GM18507 (cell line): ENCODE results near the gene SRSF4.
"Not testable (repeated sequence)": the region's sequence is repeated elsewhere in the genome, so short reads cannot be mapped to it uniquely, and the experiment has no call there.

Source experiments
- DNase-seq: peaks from one replicate; pipeline ENCODE4 v3.0.0; 2011; ENCODE audit warnings: low read depth; ENCODE audit not compliant: insufficient read length; ENCODE audit errors: extremely low spot score
- FAIRE-seq: peaks from 2 replicates; lab custom pipeline; 2011; peaks lifted over from hg19 to GRCh38; lab: Jason Lieb, UNC

SRSF4 gene

GRCh38 chr1:29112705-29113412 lies 68.8 kb downstream of the SRSF4 start:
- no peak for DNase-seq
- no peak for FAIRE-seq

DNA sequence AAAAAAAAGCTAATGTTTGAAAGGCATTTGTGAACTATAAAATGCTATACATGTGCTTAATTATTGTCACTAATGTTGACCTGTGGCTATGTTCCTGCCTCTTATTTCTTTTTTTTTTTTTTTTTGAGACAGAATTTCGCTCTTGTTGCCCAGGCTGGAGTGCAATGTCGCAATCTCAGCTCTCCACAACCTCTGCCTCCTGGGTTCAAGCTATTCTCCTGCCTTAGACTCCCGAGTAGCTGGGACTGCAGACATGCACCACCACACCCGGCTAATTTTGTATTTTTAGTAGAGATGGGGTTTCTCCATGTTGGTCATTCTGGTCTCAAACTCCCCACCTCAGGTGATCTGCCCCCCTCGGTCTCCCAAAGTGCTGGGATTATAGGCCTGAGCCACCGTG lies 73.7 kb downstream of the SRSF4 start:
- FAIRE-seq, DNase-seq: not testable (repeated sequence)

GRCh38 chr1:29105822-29106221 lies 75.9 kb downstream of the SRSF4 start:
- FAIRE-seq (no peak), DNase-seq (no peak)

GRCh38 chr1:29100487-29100886 lies 81.2 kb downstream of the SRSF4 start:
- no peak for DNase-seq
- FAIRE-seq = no peak

- FAIRE-seq (no peak), DNase-seq (no peak)
Observed at GRCh38 chr1:29099286-29099685, 82.4 kb downstream of the SRSF4 start.
